Neural progenitor cell (in vitro differentiated cells): ENCODE data around the gene DENND5A. TPM values are rescaled to one million over a fixed set of nuclear protein-coding genes. Genes with fewer than 3 reads are reported as not detected.

ENCODE experiments used
- DNase-seq: peaks from one replicate; pipeline ENCODE4 v3.0.0-alpha.2; 2016; ENCODE audit warnings: low spot score
- H2AFZ ChIP-seq: fragments of 200-600 bp; sonication (generic); replicated peaks from 2 replicates; pipeline ENCODE4 v1.6.1; 2016; ENCODE audit warnings: antibody characterized with exemption
- H3F3A ChIP-seq: fragments of 200-600 bp; sonication (generic); 2 replicates; pipeline ENCODE4 v1.6.1; 2016; ENCODE audit warnings: antibody characterized with exemption, low read depth
- H3K27ac ChIP-seq: fragments of 200-600 bp; sonication (generic); 2 replicates; pipeline ENCODE4 v1.5.1; 2016; ENCODE audit warnings: mild to moderate bottlenecking
- H3K27me3 ChIP-seq: fragments of 200-600 bp; sonication (generic); 2 replicates; pipeline ENCODE4 v1.6.1; 2016; ENCODE audit warnings: mild to moderate bottlenecking, moderate library complexity
- H3K36me3 ChIP-seq: fragments of 200-600 bp; sonication (generic); 2 replicates; pipeline ENCODE4 v1.5.1; 2016
- H3K4me1 ChIP-seq: fragments of 200-600 bp; sonication (generic); 2 replicates; pipeline ENCODE4 v1.6.1; 2016; ENCODE audit warnings: mixed run types
- H3K4me2 ChIP-seq: fragments of 200-600 bp; sonication (generic); 2 replicates; pipeline ENCODE4 v1.6.1; 2016
- H3K4me3 ChIP-seq: fragments of 200-600 bp; sonication (generic); 2 replicates; pipeline ENCODE4 v1.5.1; 2016
- H3K79me2 ChIP-seq: fragments of 200-600 bp; sonication (generic); 2 replicates; pipeline ENCODE4 v1.6.1; 2016; ENCODE audit warnings: low read depth
- H3K9ac ChIP-seq: fragments of 200-600 bp; sonication (generic); 2 replicates; pipeline ENCODE4 v1.6.1; 2016
- H3K9me3 ChIP-seq: fragments of 200-600 bp; sonication (generic); 2 replicates; pipeline ENCODE4 v1.5.1; 2016; ENCODE audit warnings: low read depth
- H4K20me1 ChIP-seq: fragments of 200-600 bp; sonication (generic); 2 replicates; pipeline ENCODE4 v1.6.1; 2016; ENCODE audit warnings: low read depth
- H3K27ac Mint-ChIP-seq: 3 replicates; pipeline ENCODE4 v1.8.0; 2021; ENCODE audit warnings: mixed read lengths
- H3K27me3 Mint-ChIP-seq: 2 replicates; pipeline ENCODE4 v1.8.0; 2022; ENCODE audit warnings: low read depth, mild to moderate bottlenecking, inconsistent platforms, moderate library complexity, mixed read lengths; ENCODE audit not compliant: insufficient read depth
- H3K36me3 Mint-ChIP-seq: 3 replicates; pipeline ENCODE4 v1.8.0; 2021; ENCODE audit warnings: mixed read lengths
- H3K4me1 Mint-ChIP-seq: 3 replicates; pipeline ENCODE4 v1.8.0; 2021; ENCODE audit warnings: mixed read lengths
- H3K4me3 Mint-ChIP-seq: 3 replicates; pipeline ENCODE4 v1.8.0; 2021; ENCODE audit warnings: mild to moderate bottlenecking, moderate library complexity, mixed read lengths
- H3K9me3 Mint-ChIP-seq: 3 replicates; pipeline ENCODE4 v1.8.0; 2020; ENCODE audit warnings: mixed read lengths
- EZH2 ChIP-seq: fragments of 200-600 bp; sonication (generic); IDR thresholded peaks from 2 replicates; pipeline ENCODE4 v1.6.1; 2017; ENCODE audit warnings: antibody characterized with exemption, mild to moderate bottlenecking, moderate library complexity
- EZH2phosphoT487 ChIP-seq: fragments of 200-600 bp; sonication (generic); IDR thresholded peaks from 2 replicates; pipeline ENCODE4 v1.6.1; 2017; ENCODE audit warnings: antibody characterized with exemption
- total RNA-seq: library from RNA; depleted of rRNA; stranded (reverse); fragments of >200 nt; gene quantifications from 2 replicates; pipeline ENCODE4 v1.2.3, GENCODE V29; 2015; ENCODE audit warnings: low replicate concordance
- TF ChIP-seq, protein P1 (sequence below): fragments of 200-600 bp; sonication (generic); IDR thresholded peaks from 2 replicates; pipeline ENCODE4 v1.5.1; 2017; ENCODE audit warnings: antibody characterized with exemption, mild to moderate bottlenecking

Gene DENND5A
- total RNA-seq, 1 donor from 2014 or later = 142 TPM

DNA sequence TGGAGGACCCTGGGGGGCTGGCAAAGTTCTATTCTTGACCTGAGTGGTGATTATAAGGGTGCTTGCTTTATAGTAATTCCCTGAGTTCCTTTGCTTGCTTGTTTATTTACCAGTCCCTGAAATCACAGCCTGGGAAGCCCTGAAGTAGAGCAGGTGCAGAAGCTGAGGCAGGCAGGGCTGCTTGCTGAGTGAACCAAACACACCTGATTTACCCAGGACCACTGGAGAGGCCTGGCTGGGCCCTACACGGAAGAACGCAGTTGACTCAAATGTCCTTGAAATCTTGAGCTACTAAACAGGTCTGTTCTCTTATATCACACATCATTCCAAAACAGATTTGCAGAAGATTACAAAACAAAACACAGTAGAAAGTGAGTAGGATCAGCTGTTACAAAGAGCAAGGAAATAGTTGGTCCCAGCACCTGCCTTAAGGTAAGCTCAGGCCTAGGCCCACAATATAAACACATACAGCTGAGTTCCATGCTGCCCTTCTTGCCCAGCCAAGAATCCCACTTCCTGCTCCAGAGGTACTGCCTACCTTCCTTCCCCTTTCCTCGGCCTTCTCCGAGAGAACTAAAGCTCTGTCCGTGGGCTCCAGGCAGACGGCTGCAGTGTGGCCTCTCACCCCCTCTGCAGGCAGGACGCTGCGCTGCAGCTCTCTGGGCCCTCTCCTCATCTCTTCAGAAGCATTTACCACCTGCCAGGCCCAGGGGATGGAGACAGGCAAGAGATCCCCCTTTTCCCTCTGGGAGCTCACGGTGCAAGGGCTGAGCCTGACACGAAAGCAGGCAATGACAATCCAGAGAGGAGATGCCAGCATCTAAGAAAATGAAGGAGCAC is 127.6 kb downstream of the DENND5A start:
- H2AFZ ChIP-seq = no peak overlapping the region
- H3K36me3 ChIP-seq = no peaks in the 10 kb centered on the region
- H3K9me3 Mint-ChIP-seq = no peaks in the 10 kb centered on the region
- H3K27ac ChIP-seq = no peak overlapping the region
- H3K27me3 ChIP-seq = no peaks in the 10 kb centered on the region
- peak overlapping the region; percentile 64 for H3K27ac Mint-ChIP-seq
- H3K4me1 Mint-ChIP-seq = peaks cover 12% of the 10 kb centered on the region
- H4K20me1 ChIP-seq = no peaks in the 10 kb centered on the region
- H3K36me3 Mint-ChIP-seq = peaks cover 31% of the 10 kb centered on the region
- TF ChIP-seq, protein P1, sequence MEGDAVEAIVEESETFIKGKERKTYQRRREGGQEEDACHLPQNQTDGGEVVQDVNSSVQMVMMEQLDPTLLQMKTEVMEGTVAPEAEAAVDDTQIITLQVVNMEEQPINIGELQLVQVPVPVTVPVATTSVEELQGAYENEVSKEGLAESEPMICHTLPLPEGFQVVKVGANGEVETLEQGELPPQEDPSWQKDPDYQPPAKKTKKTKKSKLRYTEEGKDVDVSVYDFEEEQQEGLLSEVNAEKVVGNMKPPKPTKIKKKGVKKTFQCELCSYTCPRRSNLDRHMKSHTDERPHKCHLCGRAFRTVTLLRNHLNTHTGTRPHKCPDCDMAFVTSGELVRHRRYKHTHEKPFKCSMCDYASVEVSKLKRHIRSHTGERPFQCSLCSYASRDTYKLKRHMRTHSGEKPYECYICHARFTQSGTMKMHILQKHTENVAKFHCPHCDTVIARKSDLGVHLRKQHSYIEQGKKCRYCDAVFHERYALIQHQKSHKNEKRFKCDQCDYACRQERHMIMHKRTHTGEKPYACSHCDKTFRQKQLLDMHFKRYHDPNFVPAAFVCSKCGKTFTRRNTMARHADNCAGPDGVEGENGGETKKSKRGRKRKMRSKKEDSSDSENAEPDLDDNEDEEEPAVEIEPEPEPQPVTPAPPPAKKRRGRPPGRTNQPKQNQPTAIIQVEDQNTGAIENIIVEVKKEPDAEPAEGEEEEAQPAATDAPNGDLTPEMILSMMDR = peak; percentile 95
- no peak for TF ChIP-seq EZH2
- no peak overlapping the region for H3K4me3 ChIP-seq
- H3K4me1 ChIP-seq = peaks cover 10% of the 10 kb centered on the region
- DNase-seq = peak; percentile 88
- no peaks in the 10 kb centered on the region for H3K9me3 ChIP-seq
- no peaks in the 10 kb centered on the region for H3K79me2 ChIP-seq
- H3K4me3 Mint-ChIP-seq = no peak overlapping the region
- H3K4me2 ChIP-seq = no peak overlapping the region
- peaks cover 7% of the 10 kb centered on the region for H3K27me3 Mint-ChIP-seq
- no peak overlapping the region for H3K9ac ChIP-seq
- peaks cover 31% of the 10 kb centered on the region for H3F3A ChIP-seq

DNA sequence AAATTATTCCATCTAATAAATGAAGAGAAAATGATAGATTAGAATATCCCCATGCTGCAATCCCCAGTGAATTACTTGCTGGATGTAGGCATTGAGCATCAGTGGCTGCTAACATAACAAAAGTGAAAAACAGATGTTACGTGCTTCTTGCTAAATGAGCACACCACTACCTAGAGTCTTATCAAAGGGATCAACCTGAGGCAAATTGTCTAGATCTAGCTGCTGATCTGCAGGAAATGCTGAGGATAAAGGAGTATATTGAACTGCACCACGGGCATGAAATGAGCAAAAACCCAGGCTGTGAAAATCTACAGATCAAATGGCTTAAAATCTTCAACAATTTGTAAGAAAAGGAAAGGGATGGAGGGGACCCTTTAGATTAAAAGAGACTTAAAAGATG is 128.4 kb downstream of the DENND5A start:
- Histone ChIP-seq H3K9ac (no peak overlapping the region), H4K20me1 (no peaks in the 10 kb centered on the region), H3K36me3 (no peaks in the 10 kb centered on the region), H3F3A (peaks cover 31% of the 10 kb centered on the region), H3K9me3 (no peaks in the 10 kb centered on the region), H3K4me1 (peaks cover 10% of the 10 kb centered on the region), H3K79me2 (no peaks in the 10 kb centered on the region), H3K27ac (no peak overlapping the region), H3K27me3 (no peaks in the 10 kb centered on the region), H2AFZ (no peak overlapping the region), H3K4me3 (no peak overlapping the region), H3K4me2 (no peak overlapping the region)
- TF ChIP-seq EZH2phosphoT487 (no peak), EZH2 (no peak)
- TF ChIP-seq, protein P1 = no peak
- Mint-ChIP-seq H3K27me3 (peaks cover 7% of the 10 kb centered on the region), H3K4me1 (peaks cover 12% of the 10 kb centered on the region), H3K9me3 (no peaks in the 10 kb centered on the region), H3K27ac (no peak overlapping the region), H3K4me3 (no peak overlapping the region), H3K36me3 (peaks cover 31% of the 10 kb centered on the region)
- no peak for DNase-seq

DNA sequence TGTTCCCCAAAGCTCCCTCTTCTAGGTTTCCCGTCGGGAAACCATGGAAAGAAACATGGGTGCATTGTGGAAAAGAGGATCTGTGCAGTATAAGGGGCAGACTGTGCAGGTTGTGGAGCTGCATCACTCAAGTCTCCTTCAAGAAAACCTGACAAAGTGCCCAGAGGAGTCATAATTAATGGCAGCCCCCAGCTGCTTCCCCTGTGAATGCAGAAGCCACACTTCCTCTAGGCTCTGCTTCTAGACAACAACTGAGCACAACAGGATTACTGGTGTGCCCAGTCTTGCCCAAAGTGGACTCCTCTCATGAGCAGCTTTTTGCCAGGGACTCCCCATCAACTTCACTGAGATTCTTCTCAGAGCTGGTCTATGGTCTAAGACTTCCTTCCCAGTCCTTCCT is 131.2 kb downstream of the DENND5A start:
- no peak overlapping the region for H3K4me3 ChIP-seq
- no peak overlapping the region for H3K4me3 Mint-ChIP-seq
- H3K27me3 Mint-ChIP-seq = peaks cover 8% of the 10 kb centered on the region
- no peaks in the 10 kb centered on the region for H3K27me3 ChIP-seq
- DNase-seq = no peak
- H4K20me1 ChIP-seq = no peaks in the 10 kb centered on the region
- no peaks in the 10 kb centered on the region for H3K9me3 Mint-ChIP-seq
- no peaks in the 10 kb centered on the region for H3K79me2 ChIP-seq
- H3K4me2 ChIP-seq = no peak overlapping the region
- H3K27ac Mint-ChIP-seq = no peak overlapping the region
- no peak overlapping the region for H2AFZ ChIP-seq
- TF ChIP-seq, protein P1 = no peak
- TF ChIP-seq EZH2 (no peak), EZH2phosphoT487 (no peak)
- H3K9ac ChIP-seq = no peak overlapping the region
- H3F3A ChIP-seq = peaks cover 24% of the 10 kb centered on the region
- peaks cover 10% of the 10 kb centered on the region for H3K4me1 ChIP-seq
- no peaks in the 10 kb centered on the region for H3K9me3 ChIP-seq
- peaks cover 29% of the 10 kb centered on the region for H3K36me3 Mint-ChIP-seq
- H3K27ac ChIP-seq = no peak overlapping the region
- H3K36me3 ChIP-seq = peaks cover 4% of the 10 kb centered on the region
- peaks cover 9% of the 10 kb centered on the region for H3K4me1 Mint-ChIP-seq
